HK-2 (cell line): ENCODE data around the gene KRTAP5-2.
"Not testable (repeated sequence)": the region's sequence is repeated elsewhere in the genome, so short reads cannot be mapped to it uniquely, and the experiment has no call there.

Experiments used
- DNase-seq: peaks from one replicate; pipeline ENCODE4 v3.0.0-alpha.2; 2018; ENCODE audit not compliant: unreplicated experiment

KRTAP5-2 gene

GRCh38 chr11:1589996-1590395 lies 8.1 kb downstream of the KRTAP5-2 start:
- DNase-seq: no peak

- DNase-seq: not testable (repeated sequence)
These were observed 8.7 kb downstream of the KRTAP5-2 start for GRCh38 chr11:1589191-1589963.

- no peak for DNase-seq
These were observed 11.4 kb downstream of the KRTAP5-2 start for GRCh38 chr11:1586699-1587098.

GRCh38 chr11:1584661-1585370 lies 13.3 kb downstream of the KRTAP5-2 start, which contains the start of gene KRTAP5-1:
Gene KRTAP5-1, minus strand, starts transcription at chr11:1585283. Its CDS starts 34 bp downstream, at chr11:1585249.
- DNase-seq: not testable (repeated sequence)

- DNase-seq: not testable (repeated sequence)
These were observed 15.2 kb downstream of the KRTAP5-2 start for GRCh38 chr11:1582909-1583308.

- DNase-seq: no peak
These were observed 16.1 kb downstream of the KRTAP5-2 start for GRCh38 chr11:1581976-1582375.

- no peak for DNase-seq
These were observed 21.3 kb downstream of the KRTAP5-2 start for GRCh38 chr11:1576825-1577224.

GRCh38 chr11:1575756-1576155 lies 22.3 kb downstream of the KRTAP5-2 start:
- not testable (repeated sequence) for DNase-seq

GRCh38 chr11:1574933-1575242 lies 23.2 kb downstream of the KRTAP5-2 start:
- DNase-seq: no peak

GRCh38 chr11:1574238-1574932 lies 23.7 kb downstream of the KRTAP5-2 start:
- peak; percentile 45 for DNase-seq

GRCh38 chr11:1573903-1574237 lies 24.2 kb downstream of the KRTAP5-2 start:
- peak; percentile 36 for DNase-seq

- peak; percentile 29 for DNase-seq
These were observed 24.8 kb downstream of the KRTAP5-2 start for GRCh38 chr11:1573077-1573902.

- DNase-seq: peak; percentile 84
These were observed 25.7 kb downstream of the KRTAP5-2 start, which contains the start of gene DUSP8 for GRCh38 chr11:1572197-1573076. Gene DUSP8, minus strand, starts transcription at chr11:1572271. Its CDS starts 6,445 bp downstream, at chr11:1565826.

GRCh38 chr11:1571760-1572196 lies 26.3 kb downstream of the KRTAP5-2 start:
- no peak for DNase-seq

- DNase-seq: no peak
These were observed 27.0 kb downstream of the KRTAP5-2 start for GRCh38 chr11:1570896-1571759.

- DNase-seq: no peak
These were observed 27.6 kb downstream of the KRTAP5-2 start for GRCh38 chr11:1570531-1570895.

- DNase-seq: no peak
These were observed 28.1 kb downstream of the KRTAP5-2 start for GRCh38 chr11:1570001-1570453.

GRCh38 chr11:1569251-1569780 lies 28.8 kb downstream of the KRTAP5-2 start:
- DNase-seq: no peak

- DNase-seq: no peak
These were observed 29.6 kb downstream of the KRTAP5-2 start for GRCh38 chr11:1568441-1568911.
